ENCODE measurements around the gene TLR4. TPM values are rescaled to one million over a fixed set of nuclear protein-coding genes. Genes with fewer than 3 reads are reported as not detected.

The TLR4 gene
- total and polyA plus RNA-seq, 2 experiments from 2014 or later = 0.06 to 0.17 TPM

DNA sequence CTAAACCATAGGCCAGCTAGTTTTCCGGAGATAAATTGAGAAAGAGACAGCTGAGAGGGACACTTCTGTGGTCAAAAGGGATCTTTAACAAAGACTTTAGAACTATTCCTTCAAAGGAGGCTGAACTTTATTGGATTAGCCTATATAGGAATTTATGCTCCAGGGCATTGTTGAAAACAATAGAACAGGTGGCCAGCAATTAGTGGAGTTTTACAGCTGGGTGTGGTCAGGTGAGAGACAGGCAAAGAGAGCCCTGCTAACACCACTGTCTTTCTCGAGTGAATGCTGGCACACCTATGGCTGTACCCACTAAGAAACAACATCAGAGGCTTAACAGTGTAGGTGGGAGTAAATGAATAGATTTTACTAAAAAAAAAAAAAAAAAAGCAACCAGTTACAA lies 16.7 kb upstream of the TLR4 start (continued):
- TF ChIP-seq, protein P1, sequence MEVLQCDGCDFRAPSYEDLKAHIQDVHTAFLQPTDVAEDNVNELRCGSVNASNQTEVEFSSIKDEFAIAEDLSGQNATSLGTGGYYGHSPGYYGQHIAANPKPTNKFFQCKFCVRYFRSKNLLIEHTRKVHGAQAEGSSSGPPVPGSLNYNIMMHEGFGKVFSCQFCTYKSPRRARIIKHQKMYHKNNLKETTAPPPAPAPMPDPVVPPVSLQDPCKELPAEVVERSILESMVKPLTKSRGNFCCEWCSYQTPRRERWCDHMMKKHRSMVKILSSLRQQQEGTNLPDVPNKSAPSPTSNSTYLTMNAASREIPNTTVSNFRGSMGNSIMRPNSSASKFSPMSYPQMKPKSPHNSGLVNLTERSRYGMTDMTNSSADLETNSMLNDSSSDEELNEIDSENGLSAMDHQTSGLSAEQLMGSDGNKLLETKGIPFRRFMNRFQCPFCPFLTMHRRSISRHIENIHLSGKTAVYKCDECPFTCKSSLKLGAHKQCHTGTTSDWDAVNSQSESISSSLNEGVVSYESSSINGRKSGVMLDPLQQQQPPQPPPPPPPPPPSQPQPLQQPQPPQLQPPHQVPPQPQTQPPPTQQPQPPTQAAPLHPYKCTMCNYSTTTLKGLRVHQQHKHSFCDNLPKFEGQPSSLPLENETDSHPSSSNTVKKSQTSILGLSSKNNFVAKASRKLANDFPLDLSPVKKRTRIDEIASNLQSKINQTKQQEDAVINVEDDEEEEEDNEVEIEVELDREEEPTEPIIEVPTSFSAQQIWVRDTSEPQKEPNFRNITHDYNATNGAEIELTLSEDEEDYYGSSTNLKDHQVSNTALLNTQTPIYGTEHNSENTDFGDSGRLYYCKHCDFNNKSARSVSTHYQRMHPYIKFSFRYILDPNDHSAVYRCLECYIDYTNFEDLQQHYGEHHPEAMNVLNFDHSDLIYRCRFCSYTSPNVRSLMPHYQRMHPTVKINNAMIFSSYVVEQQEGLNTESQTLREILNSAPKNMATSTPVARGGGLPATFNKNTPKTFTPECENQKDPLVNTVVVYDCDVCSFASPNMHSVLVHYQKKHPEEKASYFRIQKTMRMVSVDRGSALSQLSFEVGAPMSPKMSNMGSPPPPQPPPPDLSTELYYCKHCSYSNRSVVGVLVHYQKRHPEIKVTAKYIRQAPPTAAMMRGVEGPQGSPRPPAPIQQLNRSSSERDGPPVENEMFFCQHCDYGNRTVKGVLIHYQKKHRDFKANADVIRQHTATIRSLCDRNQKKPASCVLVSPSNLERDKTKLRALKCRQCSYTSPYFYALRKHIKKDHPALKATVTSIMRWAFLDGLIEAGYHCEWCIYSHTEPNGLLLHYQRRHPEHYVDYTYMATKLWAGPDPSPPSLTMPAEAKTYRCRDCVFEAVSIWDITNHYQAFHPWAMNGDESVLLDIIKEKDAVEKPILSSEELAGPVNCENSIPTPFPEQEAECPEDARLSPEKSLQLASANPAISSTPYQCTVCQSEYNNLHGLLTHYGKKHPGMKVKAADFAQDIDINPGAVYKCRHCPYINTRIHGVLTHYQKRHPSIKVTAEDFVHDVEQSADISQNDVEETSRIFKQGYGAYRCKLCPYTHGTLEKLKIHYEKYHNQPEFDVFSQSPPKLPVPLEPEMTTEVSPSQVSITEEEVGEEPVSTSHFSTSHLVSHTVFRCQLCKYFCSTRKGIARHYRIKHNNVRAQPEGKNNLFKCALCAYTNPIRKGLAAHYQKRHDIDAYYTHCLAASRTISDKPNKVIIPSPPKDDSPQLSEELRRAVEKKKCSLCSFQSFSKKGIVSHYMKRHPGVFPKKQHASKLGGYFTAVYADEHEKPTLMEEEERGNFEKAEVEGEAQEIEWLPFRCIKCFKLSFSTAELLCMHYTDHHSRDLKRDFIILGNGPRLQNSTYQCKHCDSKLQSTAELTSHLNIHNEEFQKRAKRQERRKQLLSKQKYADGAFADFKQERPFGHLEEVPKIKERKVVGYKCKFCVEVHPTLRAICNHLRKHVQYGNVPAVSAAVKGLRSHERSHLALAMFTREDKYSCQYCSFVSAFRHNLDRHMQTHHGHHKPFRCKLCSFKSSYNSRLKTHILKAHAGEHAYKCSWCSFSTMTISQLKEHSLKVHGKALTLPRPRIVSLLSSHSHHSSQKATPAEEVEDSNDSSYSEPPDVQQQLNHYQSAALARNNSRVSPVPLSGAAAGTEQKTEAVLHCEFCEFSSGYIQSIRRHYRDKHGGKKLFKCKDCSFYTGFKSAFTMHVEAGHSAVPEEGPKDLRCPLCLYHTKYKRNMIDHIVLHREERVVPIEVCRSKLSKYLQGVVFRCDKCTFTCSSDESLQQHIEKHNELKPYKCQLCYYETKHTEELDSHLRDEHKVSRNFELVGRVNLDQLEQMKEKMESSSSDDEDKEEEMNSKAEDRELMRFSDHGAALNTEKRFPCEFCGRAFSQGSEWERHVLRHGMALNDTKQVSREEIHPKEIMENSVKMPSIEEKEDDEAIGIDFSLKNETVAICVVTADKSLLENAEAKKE (CRISPR knock-in tag; IDR thresholded peaks at IDR 0.05) = no peak
- no peak for TF ChIP-seq NANOG (IDR thresholded peaks at IDR 0.05; ENCODE audit: borderline replicate concordance)

DNA sequence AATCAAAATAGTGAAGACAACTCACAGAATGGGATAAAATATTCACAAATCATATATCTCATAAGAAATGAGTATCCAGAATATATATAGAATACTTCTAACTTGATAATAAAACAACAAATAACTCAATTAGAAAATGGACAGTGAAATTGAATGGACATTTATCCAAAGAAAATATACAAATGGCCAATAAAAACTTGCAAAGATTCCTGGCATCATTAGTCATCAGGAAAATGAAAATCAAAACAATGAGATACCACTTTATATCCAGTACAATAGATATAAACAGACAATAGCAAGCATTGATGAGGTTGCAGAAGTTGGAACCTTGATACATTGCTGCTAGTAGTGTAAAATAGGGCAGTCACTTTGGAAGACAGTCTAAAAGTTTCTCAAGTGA lies 12.8 kb upstream of the TLR4 start:
- ATAC-seq (no peak), DNase-seq (ENCODE audit: low spot score) (no peak)
- Mint-ChIP-seq H3K36me3 (ENCODE audit: low read depth) (peaks cover 6% of the 10 kb centered on the region; the same call in 2 of the 3 replicates), H3K4me1 (no peaks in the 10 kb centered on the region), H3K27me3 (ENCODE audit: insufficient read depth, low read depth, poor library complexity) (no peaks in the 10 kb centered on the region), H3K4me3 (no peak overlapping the region), H3K9me3 (peaks cover 56% of the 10 kb centered on the region), H3K27ac (no peak overlapping the region)
- no peaks in the 10 kb centered on the region for H3K27me3 ChIP-seq (ENCODE audit: insufficient read depth)
- H3K4me3 ChIP-seq = no peak overlapping the region
- peaks cover 8% of the 10 kb centered on the region; the same call in 1 of the 2 replicates for H3K4me1 ChIP-seq (ENCODE audit: insufficient read depth)
- no peak overlapping the region for H2AFZ ChIP-seq
- no peaks in the 10 kb centered on the region for H3F3A ChIP-seq (replicated peaks; ENCODE audit: low read depth)
- H4K20me1 ChIP-seq (replicated peaks; ENCODE audit: insufficient read depth) = no peaks in the 10 kb centered on the region
- H3K9me2 ChIP-seq (ENCODE audit: insufficient read depth) = peaks cover 13% of the 10 kb centered on the region
- no peak overlapping the region for H3K4me2 ChIP-seq
- no peaks in the 10 kb centered on the region for H3K36me3 ChIP-seq (ENCODE audit: insufficient read depth)
- no peaks in the 10 kb centered on the region for H3K79me2 ChIP-seq (replicated peaks; ENCODE audit: insufficient read depth)
- H3K27ac ChIP-seq (ENCODE audit: low read depth) = no peak overlapping the region
- TF ChIP-seq CREB1 (CRISPR knock-in tag; IDR thresholded peaks at IDR 0.05; ENCODE audit: low read depth) (no peak), JUNB (IDR thresholded peaks at IDR 0.05; ENCODE audit: unreplicated experiment) (no peak), EZH2phosphoT487 (IDR thresholded peaks at IDR 0.05; ENCODE audit: unreplicated experiment) (no peak)
- TF ChIP-seq, protein P2, sequence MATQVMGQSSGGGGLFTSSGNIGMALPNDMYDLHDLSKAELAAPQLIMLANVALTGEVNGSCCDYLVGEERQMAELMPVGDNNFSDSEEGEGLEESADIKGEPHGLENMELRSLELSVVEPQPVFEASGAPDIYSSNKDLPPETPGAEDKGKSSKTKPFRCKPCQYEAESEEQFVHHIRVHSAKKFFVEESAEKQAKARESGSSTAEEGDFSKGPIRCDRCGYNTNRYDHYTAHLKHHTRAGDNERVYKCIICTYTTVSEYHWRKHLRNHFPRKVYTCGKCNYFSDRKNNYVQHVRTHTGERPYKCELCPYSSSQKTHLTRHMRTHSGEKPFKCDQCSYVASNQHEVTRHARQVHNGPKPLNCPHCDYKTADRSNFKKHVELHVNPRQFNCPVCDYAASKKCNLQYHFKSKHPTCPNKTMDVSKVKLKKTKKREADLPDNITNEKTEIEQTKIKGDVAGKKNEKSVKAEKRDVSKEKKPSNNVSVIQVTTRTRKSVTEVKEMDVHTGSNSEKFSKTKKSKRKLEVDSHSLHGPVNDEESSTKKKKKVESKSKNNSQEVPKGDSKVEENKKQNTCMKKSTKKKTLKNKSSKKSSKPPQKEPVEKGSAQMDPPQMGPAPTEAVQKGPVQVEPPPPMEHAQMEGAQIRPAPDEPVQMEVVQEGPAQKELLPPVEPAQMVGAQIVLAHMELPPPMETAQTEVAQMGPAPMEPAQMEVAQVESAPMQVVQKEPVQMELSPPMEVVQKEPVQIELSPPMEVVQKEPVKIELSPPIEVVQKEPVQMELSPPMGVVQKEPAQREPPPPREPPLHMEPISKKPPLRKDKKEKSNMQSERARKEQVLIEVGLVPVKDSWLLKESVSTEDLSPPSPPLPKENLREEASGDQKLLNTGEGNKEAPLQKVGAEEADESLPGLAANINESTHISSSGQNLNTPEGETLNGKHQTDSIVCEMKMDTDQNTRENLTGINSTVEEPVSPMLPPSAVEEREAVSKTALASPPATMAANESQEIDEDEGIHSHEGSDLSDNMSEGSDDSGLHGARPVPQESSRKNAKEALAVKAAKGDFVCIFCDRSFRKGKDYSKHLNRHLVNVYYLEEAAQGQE (IDR thresholded peaks at IDR 0.05; ENCODE audit: unreplicated experiment) = no peak
- TF ChIP-seq, protein P1 (CRISPR knock-in tag; IDR thresholded peaks at IDR 0.05) = no peak

All from GM23338 (cell line).